Neural cell (in vitro differentiated cells): Measurements from ENCODE around the gene LRSAM1.

Source experiments
- EP300 ChIP-seq: fragments of 450-650 bp; conservative IDR thresholded peaks from 2 replicates; pipeline ENCODE4 v1.6.1; 2014; ENCODE audit warnings: antibody characterized with exemption, mild to moderate bottlenecking, moderate library complexity; ENCODE audit not compliant: poor library complexity, severe bottlenecking
- MXI1 ChIP-seq: fragments of 450-650 bp; conservative IDR thresholded peaks from 2 replicates; pipeline ENCODE4 v1.6.1; 2014; ENCODE audit warnings: antibody characterized with exemption, mild to moderate bottlenecking; ENCODE audit not compliant: poor library complexity, severe bottlenecking
- POLR2AphosphoS5 ChIP-seq: IDR thresholded peaks from 2 replicates; pipeline ENCODE4 v1.6.1; 2012
- RAD21 ChIP-seq: fragments of 450-650 bp; conservative IDR thresholded peaks from 2 replicates; pipeline ENCODE4 v1.6.1; 2014; ENCODE audit warnings: antibody characterized with exemption, mild to moderate bottlenecking, moderate library complexity
- SMC3 ChIP-seq: fragments of 450-650 bp; conservative IDR thresholded peaks from 2 replicates; pipeline ENCODE4 v1.6.1; 2014; ENCODE audit warnings: antibody characterized with exemption, mild to moderate bottlenecking, moderate library complexity; ENCODE audit not compliant: poor library complexity
- TAF1 ChIP-seq: IDR thresholded peaks from 2 replicates; pipeline ENCODE4 v1.6.1; 2012; ENCODE audit warnings: low read depth
- TF ChIP-seq, protein P1 (sequence below): fragments of 450-650 bp; IDR thresholded peaks from 2 replicates; pipeline ENCODE4 v1.5.1; 2014; ENCODE audit warnings: antibody characterized with exemption, mild to moderate bottlenecking, moderate library complexity; ENCODE audit not compliant: poor library complexity, severe bottlenecking
- TF ChIP-seq, protein P2 (sequence below): IDR thresholded peaks from 2 replicates; pipeline ENCODE4 v1.6.1; 2012; ENCODE audit warnings: borderline replicate concordance

DNA sequence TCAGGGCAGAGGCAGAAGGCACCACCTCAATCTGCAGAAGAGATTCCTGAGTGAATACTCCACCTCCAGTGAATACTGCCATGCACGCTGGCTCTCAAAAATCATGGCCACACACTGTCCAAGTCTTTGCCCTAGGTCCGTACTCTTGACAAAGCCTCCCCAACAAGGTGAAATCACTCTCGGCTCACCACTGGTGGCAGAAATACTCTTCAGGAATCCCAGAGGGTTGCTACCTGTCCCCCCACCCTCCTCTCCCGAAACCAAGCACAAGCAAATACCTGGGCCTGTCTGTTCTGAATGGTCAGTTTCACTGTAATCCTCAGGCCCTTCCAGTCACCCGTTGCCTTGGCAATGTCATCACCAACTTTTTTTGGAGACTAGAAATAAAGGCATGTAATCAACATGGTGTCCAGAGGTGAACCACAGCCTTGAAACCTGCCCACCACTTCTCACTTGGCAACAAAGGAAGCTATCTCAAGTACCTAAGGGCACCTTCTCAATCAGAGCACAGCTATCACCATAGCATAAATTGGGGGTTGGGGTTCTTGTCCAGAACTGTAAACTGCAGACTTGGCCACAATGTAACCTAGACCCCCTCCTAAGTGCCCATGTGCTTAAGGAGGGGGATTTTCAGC is 1.9 kb upstream of the LRSAM1 start:
- TF ChIP-seq, protein P1, sequence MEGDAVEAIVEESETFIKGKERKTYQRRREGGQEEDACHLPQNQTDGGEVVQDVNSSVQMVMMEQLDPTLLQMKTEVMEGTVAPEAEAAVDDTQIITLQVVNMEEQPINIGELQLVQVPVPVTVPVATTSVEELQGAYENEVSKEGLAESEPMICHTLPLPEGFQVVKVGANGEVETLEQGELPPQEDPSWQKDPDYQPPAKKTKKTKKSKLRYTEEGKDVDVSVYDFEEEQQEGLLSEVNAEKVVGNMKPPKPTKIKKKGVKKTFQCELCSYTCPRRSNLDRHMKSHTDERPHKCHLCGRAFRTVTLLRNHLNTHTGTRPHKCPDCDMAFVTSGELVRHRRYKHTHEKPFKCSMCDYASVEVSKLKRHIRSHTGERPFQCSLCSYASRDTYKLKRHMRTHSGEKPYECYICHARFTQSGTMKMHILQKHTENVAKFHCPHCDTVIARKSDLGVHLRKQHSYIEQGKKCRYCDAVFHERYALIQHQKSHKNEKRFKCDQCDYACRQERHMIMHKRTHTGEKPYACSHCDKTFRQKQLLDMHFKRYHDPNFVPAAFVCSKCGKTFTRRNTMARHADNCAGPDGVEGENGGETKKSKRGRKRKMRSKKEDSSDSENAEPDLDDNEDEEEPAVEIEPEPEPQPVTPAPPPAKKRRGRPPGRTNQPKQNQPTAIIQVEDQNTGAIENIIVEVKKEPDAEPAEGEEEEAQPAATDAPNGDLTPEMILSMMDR, result no peak
- TF ChIP-seq TAF1 (no peak), RAD21 (no peak), POLR2AphosphoS5 (no peak), EP300 (no peak), MXI1 (no peak), SMC3 (no peak)
- TF ChIP-seq, protein P2, sequence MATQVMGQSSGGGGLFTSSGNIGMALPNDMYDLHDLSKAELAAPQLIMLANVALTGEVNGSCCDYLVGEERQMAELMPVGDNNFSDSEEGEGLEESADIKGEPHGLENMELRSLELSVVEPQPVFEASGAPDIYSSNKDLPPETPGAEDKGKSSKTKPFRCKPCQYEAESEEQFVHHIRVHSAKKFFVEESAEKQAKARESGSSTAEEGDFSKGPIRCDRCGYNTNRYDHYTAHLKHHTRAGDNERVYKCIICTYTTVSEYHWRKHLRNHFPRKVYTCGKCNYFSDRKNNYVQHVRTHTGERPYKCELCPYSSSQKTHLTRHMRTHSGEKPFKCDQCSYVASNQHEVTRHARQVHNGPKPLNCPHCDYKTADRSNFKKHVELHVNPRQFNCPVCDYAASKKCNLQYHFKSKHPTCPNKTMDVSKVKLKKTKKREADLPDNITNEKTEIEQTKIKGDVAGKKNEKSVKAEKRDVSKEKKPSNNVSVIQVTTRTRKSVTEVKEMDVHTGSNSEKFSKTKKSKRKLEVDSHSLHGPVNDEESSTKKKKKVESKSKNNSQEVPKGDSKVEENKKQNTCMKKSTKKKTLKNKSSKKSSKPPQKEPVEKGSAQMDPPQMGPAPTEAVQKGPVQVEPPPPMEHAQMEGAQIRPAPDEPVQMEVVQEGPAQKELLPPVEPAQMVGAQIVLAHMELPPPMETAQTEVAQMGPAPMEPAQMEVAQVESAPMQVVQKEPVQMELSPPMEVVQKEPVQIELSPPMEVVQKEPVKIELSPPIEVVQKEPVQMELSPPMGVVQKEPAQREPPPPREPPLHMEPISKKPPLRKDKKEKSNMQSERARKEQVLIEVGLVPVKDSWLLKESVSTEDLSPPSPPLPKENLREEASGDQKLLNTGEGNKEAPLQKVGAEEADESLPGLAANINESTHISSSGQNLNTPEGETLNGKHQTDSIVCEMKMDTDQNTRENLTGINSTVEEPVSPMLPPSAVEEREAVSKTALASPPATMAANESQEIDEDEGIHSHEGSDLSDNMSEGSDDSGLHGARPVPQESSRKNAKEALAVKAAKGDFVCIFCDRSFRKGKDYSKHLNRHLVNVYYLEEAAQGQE, result no peak
